NCI-H226 (cell line): ENCODE data around the gene BID.

Experiments used
- DNase-seq: peaks from one replicate; pipeline ENCODE4 v3.0.0-alpha.2; 2015

Gene BID

DNA sequence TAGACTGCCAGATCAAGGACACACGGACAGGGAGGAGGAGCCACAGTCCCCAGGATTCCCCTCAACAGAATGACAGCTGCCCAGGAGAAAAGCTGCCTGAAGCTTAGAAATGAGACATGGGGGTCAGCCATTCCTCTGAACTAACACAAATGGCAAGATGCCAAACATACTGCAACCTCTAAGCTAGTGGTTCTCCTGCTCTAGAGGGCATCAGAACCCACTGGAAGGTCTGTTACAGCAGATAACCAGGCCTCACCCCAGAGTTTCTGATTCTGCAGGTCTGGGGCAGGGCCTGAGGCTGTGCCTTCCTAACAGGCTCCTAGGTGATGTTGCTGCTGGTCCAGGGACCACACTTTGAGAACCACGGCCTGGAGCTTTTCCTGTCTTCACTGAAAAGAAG is 28.6 kb upstream of the BID start:
- no peak for DNase-seq

DNA sequence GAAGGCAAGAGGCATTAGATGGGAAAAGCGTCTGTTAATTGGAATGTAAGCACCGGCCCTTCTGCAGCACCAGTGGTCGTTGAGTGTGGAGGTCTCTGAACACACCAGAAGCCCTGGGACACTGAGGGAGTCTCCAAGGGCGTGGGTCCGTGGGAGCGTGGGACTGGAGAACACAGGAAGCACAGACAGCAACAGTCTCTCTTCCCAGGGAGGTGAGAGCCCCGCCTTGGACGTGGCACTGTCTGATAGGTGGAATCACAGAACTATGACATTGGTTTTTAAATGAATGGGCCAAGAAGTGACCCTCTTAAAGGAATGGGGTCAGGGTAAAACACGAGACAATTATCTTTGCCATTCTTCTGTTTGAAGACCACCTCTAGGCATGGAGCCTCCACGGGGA is 28.1 kb upstream of the BID start:
- no peak for DNase-seq

DNA sequence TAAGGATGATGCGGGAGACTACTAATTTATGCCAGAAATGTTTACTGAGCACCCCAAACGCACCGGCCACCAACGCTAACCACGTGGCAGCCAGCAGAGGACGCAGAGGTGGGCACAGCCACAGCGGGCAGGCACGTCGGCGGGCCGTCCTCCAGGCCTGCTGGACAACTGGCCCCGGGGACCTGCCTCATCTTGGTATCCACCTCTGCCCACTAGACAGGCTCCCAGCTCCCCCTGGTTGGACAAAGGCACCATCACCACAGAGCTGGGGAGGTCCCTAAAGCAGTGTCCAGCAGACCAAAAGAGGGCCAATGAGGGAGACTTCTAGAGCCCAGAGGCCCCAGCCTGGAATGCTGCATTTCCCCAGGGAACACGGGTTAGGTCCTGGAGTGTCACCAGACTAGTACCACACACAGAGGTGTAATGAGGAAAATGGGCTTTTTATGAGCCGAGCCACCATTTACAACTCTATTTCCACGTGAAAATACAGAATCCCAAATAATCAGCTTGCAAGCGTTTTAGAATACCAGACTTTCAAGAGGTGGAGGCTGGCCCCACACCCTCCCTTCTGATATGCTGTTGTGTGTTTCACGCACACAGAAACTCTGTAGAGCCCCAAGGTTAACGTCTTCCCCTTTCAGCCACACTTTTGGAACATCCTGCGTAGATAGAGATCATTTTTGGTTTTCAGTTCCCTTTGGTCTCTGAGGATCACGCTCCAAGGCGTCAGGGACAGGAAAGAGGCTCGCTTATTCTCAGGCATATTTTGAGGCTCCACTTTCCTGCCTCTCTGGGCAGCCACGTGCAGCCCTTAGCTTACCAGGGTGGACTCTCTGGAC is 23.7 kb upstream of the BID start:
- DNase-seq = no peak

DNA sequence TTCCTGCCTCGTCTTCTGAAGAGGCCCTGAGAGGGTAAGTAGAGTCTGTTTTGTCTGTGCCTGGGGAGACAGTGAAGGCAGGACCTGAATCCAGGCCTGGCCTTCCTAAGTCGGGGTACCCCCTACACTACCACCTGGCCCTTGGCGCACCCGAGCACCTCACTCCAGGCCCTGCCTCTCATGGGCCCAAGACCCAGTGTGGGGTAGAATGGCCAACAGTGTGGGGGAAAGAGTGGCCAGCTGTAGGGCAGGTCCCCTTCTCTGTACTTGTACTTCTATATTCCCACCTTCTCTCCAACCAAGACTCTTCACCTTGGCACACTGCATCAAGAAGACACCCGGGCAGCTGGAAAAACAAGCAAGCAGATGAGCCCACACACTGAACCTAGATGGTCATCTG is 22.4 kb upstream of the BID start:
- DNase-seq = no peak

DNA sequence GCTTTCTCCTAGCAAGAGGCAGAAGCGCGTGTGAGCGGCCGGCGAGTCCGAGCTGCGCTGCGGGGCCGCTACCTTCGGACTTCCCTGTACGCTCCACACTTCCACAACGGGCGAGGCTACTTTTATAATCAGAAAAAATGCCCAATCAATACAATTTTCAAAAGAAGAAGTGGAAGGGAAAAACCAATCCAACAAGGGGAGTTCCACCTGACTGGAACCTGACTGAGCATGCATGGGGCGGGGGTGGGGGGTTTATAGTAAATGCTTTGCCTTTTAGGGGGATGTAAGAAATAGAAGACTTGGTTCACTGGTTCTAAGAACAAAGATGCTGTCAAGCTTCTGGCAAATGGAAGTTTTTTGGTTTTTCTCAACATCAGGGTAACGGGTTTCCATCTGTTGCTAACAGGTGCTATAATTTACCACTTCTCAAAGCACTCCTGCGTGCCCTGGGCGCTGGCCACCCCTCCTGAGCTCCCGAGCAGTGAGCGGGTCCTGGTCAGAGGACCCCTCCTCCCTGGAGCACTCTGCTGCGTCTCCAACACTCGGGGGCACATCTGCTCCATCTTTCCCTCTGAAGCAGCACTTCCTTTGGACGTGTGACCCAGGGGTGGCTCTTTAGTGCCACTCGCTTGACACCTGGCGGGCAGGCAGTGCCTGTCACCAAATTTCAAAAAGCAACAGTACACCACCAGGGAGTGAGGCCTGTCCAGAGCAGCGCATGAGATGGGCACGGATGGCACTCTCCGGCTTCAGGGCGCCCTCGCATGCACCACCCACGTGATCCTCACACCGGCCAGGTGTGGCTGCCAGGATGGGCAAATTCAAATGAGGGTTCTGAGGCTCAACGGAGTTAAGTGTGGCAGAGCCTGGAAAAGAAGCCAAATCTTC is 21.6 kb upstream of the BID start:
- no peak for DNase-seq

DNA sequence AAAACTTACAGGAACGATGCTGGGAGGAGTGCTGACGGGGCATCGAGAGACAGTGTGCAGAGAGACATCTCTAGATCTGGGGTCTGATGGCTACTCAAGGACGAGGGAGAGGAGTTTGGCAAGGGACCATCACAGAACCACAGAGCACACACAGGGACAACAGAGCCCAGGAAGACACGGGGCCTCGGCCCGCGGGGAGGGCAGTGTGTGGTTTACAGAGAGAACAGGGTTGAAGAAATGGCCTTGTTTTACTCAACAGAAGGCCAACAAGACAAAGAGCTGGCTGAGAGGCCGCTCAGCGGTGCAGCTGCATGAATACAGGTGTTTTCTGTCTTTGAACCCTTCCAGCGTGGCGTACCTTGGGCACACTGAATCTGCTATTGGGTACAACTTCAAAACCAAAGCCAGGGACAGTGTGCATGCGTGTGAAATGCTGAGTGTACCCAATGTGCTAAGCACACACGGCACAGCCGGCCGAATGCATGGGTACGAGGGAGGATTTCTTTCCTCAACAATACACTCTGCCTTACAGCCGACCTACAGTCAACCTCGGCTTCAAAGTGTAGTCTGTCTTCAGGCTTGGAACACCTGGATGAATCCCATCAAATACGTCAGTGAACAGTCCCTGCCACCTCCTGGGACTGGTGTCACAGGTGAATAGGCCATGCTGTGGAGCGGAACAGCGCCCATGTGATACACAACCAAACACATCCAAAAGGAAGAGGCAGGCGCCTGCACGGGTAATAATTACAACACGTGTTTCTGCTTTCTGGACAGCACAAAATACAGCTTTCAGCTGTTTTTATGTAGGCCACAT is 20.7 kb upstream of the BID start:
- no peak for DNase-seq

DNA sequence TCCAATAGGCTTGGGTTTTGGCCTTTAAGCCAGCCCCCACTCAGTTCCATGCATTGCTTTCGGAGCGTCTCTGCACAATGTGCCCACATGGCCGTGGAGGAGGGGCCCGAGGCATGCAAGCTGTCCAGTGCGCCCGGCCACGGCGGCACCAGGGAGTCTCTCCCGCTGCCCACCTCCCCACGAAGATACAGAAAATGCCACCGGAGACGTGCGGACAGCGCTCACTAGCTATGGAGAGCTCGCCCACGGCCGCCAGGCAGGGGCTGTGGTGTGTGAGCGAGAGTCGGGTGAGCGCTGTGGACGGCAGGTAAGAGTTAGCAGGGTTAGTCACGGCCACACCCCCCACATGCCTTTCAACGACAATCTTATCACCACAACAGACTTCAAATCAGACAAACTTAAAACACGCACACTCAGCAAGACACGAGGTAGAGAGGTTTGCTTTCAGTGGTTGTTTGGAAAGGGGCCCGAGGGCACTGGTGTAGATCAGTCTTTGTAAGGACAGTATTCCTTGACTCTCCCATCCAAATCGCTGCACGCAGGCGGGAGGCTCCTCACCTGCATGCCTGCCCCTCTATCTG is 18.7 kb upstream of the BID start:
- DNase-seq = no peak

DNA sequence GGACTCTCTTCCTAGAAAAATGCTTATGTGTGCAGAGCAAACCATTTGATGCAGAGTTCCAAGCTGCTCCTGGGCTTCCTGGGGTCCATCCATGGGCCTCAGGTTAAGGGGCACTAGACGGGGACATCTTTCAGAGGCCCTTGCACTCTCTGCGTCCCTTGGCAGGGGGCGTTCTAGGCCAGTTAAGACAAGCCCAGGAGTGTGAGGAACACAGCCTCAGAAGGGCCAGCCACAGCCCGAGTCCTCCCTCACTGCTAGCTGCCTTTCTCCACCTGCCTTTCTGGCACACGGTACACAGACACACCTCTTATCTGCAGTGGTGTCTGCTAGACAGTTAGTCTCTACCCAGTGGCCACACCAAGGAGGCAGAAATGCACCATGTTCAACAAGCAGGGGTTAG is 18.0 kb upstream of the BID start:
- no peak for DNase-seq

DNA sequence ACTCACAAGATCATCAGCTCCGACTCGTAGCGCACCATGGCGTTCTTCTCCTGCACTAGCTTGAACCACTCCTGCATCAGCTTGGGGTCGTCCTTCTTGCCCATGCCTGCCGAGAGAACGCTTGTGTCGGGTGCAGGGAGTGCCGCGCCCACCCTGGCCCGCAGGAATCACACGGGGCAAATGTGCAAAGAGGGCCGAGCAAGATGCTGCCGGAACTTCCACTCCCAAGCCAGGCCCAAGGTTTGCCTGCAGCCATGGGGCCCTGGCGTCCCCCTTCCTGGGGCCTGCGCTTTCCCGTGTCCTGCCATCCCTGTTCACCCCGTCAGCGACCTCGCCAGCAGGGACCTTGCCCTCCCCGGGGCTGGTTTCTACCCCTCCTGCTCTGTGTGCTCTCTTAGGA is 16.9 kb upstream of the BID start:
- DNase-seq = no peak

DNA sequence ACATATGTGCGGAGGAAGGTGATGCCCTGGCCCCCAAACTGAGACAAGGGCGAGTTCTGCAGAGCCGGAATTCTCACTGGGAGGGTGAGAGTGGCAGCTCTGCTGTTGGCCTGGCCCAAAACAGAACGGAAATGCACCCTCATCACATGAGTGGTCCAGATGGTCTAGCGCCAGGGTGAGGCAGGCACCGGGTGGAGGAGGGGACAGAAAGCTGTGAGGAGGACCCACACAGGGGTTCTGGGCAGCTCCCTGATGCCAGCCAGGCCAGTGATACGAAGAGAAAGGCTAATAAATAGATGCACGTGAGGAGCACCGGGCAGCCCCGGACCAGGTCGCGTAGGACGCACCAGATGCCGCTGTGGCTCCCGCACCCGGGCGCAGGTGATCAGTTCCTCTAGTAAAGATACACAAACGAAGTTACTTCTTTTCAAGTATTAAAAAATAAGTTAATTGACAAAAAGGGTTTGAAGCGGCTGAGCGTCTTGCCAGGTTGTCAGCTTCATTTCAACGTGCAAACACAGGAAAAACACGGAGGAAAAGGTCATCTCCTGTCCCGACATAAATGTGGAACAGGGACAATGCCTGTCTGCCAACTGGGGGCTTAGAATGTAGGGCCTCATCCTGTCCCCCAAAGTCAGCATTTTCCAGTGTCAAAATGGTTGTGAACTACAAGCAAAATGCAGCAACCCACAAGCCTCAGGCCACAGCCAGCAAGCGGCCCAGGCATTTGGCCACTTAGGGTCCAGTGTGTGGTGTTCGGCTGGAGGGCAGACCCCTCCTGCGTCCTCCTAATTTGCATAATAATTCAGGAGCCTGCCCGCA is 15.3 kb upstream of the BID start:
- DNase-seq = no peak

DNA sequence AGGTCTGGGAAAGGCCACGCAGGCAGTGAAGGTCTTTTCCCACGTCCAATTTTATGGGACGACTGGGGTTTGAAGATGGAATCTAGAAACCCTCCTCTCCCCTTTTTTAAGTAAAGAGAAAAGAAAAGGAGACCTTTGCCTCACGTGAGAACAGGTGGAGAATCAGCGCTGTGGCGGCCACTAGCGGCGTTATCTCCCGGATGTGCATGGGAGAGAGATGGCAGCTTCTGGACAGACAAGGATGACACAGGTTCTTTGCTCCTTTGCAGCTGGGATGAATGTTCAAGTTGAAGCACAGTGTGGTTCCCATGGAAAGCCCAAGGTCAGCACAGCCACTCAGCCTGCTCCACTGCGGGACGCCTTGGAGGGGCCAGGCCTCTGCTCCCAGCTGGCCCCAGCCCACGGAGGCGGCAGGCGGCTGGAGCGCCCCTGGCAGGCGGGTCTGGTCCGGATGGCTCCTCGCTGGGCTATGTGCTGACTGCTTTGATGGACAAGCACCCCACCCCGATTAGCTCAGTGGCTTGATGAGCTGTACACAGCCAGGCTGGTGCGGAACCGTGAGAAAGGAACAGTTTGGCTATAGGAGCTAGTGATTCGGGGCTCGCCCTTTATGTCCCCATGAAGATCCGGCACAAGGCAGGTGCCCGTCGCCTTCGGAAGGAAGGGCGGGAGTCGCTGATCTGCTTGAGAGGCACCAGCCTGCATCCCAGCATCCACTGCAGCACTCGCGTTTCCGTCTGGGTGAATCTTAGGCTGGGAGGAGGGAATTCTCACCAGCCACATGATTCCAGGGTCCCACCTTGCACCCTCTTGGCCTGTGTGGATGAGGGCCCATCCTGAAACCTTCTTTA is 14.5 kb upstream of the BID start:
- no peak for DNase-seq

DNA sequence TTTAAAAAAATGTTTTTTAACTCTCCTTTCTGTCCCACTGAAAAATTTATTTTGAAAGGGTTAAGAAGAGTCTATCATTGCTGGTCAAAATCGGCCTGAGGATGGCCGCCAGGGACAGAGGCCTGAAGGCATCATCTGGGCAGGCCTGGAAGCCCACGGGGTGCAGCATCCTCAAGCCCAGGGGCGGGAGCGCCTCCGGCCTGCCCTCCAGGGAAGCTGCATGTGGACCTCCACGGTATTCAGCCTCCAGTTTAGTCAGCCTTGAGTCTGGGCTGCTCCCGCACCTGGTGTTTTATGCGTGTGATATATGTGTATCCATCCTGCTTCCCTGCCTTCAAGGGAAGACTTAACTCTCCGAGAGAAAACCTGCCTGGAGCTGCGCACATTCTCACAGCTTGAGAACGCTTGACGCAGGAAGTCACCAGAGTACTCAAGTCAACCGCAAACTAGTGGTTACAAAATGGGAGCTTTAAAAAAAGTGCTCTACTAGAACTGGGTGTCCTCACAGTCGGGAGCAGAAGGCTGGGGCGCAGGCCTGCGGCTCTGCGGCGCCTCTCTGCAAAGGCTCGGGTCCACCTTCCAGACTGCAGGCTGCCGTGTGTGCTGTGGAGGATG is 13.6 kb upstream of the BID start:
- DNase-seq = no peak

DNA sequence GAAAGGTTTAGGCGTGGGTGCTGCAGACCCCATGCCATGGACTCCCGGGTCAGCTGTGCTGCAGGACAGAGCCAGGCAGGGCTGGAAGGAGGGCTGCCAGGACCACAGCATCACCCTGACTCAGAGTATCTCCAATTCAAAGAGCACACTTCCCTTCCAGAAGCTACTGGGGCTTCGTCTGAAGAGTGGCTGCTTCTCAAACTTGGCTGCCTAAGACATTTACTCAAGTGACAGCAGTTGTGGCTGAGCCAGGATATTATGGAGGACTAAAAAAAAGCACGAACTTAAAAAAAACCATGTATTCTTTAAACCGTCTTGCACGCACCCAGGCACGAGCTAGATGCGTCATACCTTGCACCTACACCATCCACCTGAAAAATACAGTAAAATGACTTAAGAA is 13.0 kb upstream of the BID start:
- no peak for DNase-seq

DNA sequence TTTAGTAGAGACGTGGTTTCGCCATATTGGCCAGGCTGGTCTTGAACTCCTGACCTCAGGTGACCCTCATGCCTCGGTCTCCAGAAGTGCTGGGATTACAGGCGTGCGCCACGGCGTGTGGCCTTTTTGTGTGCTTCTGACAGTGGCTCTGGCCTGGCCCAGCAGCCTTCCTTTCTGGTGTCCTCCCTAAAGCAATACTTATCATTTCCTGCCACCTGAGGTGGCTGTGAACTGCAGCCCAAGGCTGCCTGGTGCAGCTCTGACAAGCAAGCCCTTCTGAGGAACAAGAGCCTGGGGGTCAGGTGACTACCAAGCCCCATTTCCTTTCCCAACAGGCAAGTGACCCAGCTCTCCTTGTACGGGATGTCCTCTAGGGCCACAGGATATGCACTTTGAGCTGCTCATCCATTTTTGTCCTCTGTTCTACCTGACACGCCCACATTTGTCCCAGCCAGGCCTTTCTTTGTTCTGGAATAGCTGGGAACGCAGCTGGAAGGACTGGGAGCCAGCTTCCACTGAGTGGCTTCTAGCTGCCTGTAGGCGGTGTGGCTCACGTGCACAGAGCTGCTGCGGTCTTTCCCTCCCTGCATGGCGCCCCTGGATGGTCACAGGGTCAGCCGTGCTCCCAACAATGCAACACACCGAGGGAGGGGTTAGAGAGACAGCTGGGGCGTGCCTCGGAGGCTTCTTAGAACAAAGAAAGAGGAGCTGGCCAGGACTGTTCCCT is 12.3 kb upstream of the BID start:
- no peak for DNase-seq

DNA sequence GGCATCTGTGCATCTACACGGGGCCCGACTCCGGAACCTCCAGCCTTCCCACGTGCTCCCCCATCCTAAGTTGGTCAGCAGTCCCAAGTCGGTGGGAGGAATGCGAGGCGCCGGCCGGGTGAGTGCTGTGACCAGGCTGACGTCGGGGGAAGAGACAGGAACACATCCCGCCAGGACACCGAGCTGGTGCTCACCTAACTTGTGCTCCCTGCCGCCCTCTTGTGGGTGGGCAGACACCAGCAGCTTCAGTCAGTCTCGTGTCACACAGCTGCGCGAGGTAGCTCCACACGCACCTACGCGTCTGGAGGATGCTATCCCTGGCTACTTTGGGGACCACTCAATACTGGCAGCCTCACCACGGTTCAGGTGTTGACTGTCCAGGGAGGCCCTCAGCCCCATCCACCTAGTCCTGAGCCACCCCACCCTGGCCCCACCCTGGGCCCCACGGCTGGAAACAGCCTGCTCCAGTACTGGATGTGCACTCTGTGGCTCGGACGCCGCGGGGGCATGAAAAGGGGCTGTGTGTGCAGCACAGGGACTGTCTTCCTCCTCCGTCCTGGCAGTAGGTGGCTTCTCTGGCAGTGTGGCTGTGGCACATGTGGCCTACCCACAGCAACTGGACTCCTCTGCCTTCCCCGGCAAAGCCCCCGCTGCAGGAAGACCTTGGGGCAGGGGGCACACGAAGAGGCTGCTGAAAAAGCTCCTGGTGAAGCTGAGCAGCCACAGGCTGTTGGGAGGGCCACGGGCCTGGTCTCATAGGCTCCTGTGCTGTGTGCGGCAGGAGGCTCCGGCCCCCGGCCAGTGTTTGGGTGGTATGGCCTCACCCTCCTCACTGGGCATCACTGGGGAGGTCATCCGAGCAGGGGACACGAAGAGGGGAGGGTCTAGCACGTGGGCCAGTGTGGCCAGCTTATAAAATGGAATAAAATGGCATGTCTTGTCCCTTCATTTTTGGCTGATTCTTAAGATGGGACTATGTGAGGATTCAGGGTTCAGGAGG is 11.2 kb upstream of the BID start:
- no peak for DNase-seq

DNA sequence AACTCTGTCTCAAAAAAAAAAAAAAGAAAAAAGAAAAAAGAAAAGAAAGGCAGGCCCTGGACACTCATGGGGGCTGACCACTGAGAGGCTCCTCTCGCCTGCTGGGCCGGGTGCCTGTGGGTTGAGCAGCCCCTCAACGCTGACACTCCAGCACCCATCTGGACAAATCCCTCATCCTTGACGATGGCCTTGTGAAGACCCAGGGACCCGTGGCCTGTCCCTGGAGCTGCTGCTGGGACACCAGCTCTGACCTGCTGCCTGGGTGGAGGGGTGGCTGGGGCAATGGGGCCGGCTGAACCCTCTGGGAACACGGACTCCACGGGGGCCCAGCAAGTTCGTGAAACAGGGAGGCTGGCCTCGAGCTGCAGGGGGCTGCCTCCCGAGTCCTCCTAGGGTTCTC is 10.5 kb upstream of the BID start:
- DNase-seq = no peak

DNA sequence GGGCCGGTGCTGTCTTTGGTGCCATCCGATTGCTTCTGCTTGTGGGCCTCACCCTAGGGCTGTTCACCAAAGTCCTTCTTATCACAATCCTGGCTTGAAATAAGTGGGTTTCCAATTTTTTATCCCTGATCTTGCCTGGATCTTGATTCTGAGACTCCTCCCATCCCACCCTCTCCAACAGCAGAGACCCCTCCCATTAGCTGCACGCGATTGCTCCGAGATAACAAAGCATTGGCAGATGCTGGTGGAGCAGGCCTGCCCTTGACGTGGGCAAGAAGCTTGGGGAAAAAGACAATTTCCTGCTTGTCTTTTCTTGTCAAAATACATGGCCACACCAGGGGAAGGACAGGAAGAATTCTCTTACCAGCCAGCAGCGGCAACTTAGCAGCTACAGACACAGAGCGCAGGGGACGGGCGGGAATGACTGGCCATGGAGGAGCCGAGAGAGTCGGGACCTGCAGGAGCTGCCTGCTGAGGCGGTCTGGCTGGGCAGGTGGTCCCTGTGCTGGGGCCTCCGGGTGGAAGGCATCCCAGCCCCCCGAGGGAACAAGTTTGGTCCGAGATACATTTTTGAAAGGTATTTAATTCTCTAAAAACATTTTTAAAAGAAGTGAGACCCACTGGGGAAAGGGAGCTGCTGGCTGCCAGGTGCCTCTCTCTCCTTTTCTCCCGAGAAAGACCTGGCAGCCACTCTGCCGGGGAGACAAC is 9.7 kb upstream of the BID start:
- DNase-seq = no peak

DNA sequence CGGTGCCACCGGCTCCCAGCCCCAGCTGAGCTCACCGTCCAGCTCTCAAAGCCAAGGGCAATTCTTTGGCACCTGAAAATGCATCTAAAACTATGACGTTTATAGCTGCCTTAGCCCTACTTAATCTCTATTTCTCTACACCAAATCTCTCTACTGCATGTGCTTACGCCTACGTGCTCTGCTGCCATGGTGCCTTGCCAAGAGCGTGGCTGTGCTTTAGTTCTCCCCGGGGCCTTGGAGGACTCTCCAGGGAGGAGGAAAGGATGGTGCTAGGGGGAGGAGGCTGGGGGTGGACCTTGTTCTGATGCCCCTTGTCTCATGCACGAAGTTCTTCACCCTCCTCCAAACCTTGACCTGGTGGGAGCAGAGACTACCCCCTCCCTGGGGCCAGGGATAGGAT is 9.0 kb upstream of the BID start:
- DNase-seq = no peak
